Endothelial cell of umbilical vein (primary cell): Measurements from ENCODE around the gene FOXL2NB. TPM values are rescaled to one million over a fixed set of nuclear protein-coding genes. Genes with fewer than 3 reads are reported as not detected.

Source experiments
- BruUV-seq: library from RNA; stranded (reverse); fragments of 400-500 nt; replicated peaks from 2 replicates; lab custom pipeline; 2021; lab: Mats Ljungman, UMichigan
- CTCF ChIA-PET: fragments of 300-600, 350-600 bp; sonication (Branson Sonifier 250); formaldehyde crosslinking; loops from one replicate; lab custom pipeline; 2021; ENCODE audit warnings: antibody characterized with exemption, inconsistent platforms; lab: Charles Lee
- POLR2A ChIA-PET: fragments of 300-600, 350-600 bp; sonication (Branson Sonifier 250); formaldehyde crosslinking; loops from one replicate; lab custom pipeline; 2021; ENCODE audit warnings: antibody characterized with exemption, inconsistent platforms; lab: Charles Lee
- DNase-seq: peaks from one replicate; pipeline ENCODE4 v3.0.0-alpha.2; 2011; ENCODE audit warnings: low read depth, low spot score
- FAIRE-seq: peaks from 2 replicates; lab custom pipeline; 2011; peaks lifted over from hg19 to GRCh38; lab: Jason Lieb, UNC
- H2AFZ ChIP-seq: 2 replicates; pipeline ENCODE4 v1.6.0; 2012; ENCODE audit warnings: low read depth, low read length, control low read depth, inconsistent platforms
- H3K27ac ChIP-seq: 2 replicates; pipeline ENCODE4 v1.5.1; 2011; ENCODE audit warnings: low read depth, mild to moderate bottlenecking, control low read depth, low read length, moderate library complexity; ENCODE audit not compliant: insufficient read depth
- H3K27me3 ChIP-seq, 2 experiments: 2 replicates each; pipeline versions ENCODE4 v1.6.0 to v1.6.1; 2011; ENCODE audit warnings: low read length in 2 of 2, mixed read lengths in 1 of 2; ENCODE audit not compliant: control insufficient read depth in 2 of 2, insufficient read depth in 2 of 2
- H3K36me3 ChIP-seq, 2 experiments: 2 replicates in 1 of 2; 3 replicates in 1 of 2; pipeline ENCODE4 v1.5.1; 2011; ENCODE audit warnings: low read length in 2 of 2, mild to moderate bottlenecking in 1 of 2, moderate library complexity in 1 of 2; ENCODE audit not compliant: control insufficient read depth in 2 of 2, insufficient read depth in 2 of 2; ENCODE audit errors: extremely low read depth in 1 of 2
- H3K4me1 ChIP-seq: 3 replicates; pipeline ENCODE4 v1.5.1; 2011; ENCODE audit warnings: mild to moderate bottlenecking, low read length; ENCODE audit not compliant: control insufficient read depth, insufficient read depth; ENCODE audit errors: extremely low read depth
- H3K4me2 ChIP-seq: 2 replicates; pipeline ENCODE4 v1.6.1; 2011; ENCODE audit warnings: low read length, control low read depth, mixed read lengths; ENCODE audit not compliant: insufficient read depth
- H3K4me3 ChIP-seq, 3 experiments: fragments of 200-600 bp in 1 of 3; sonication (generic), shearing (Covaris generic) in 1 of 3; replicated peaks in 1 of 3; 2 replicates each; pipeline ENCODE4 v1.5.1; 2011 to 2016; ENCODE audit warnings: control low read depth in 3 of 3, low read length in 3 of 3, mild to moderate bottlenecking in 2 of 3, inconsistent platforms in 1 of 3, low read depth in 1 of 3, moderate library complexity in 1 of 3; ENCODE audit not compliant: insufficient read depth in 1 of 3
- H3K79me2 ChIP-seq: 2 replicates; pipeline ENCODE4 v1.6.0; 2012; ENCODE audit warnings: low read length, inconsistent platforms; ENCODE audit not compliant: control insufficient read depth, insufficient read depth
- H3K9ac ChIP-seq: replicated peaks from 2 replicates; pipeline ENCODE3; 2011; ENCODE audit warnings: low read length, control low read depth; ENCODE audit not compliant: insufficient read depth; ENCODE audit errors: extremely low read depth
- H3K9me1 ChIP-seq: replicated peaks from 3 replicates; pipeline ENCODE4 v1.6.0; 2011; ENCODE audit warnings: mild to moderate bottlenecking, low read length; ENCODE audit not compliant: control insufficient read depth, insufficient read depth; ENCODE audit errors: extremely low read depth
- H3K9me3 ChIP-seq: replicated peaks from 2 replicates; pipeline ENCODE4 v1.5.1; 2012; ENCODE audit warnings: low read length, inconsistent platforms; ENCODE audit not compliant: control insufficient read depth, insufficient read depth
- H4K20me1 ChIP-seq: replicated peaks from 2 replicates; pipeline ENCODE3; 2011; ENCODE audit warnings: mild to moderate bottlenecking, low read length; ENCODE audit not compliant: control insufficient read depth, insufficient read depth; ENCODE audit errors: extremely low read depth
- CTCF ChIP-seq, 2 donors: IDR thresholded peaks; 1 replicate in 1 of 2; 2 replicates in 1 of 2; pipeline ENCODE4 v1.5.1; 2011; ENCODE audit warnings: low read length in 2 of 2, mild to moderate bottlenecking in 2 of 2, moderate library complexity in 2 of 2, control low read depth in 1 of 2, inconsistent platforms in 1 of 2, low read depth in 1 of 2; ENCODE audit not compliant: insufficient read depth in 1 of 2; ENCODE audit errors: extremely low read depth in 1 of 2
- JUN ChIP-seq: IDR thresholded peaks from 2 replicates; pipeline ENCODE4 v1.6.1; 2011; ENCODE audit warnings: borderline replicate concordance, low read depth; ENCODE audit not compliant: insufficient read length, insufficient read depth
- MAX ChIP-seq: IDR thresholded peaks from 2 replicates; pipeline ENCODE4 v1.6.1; 2011; ENCODE audit not compliant: insufficient read depth, insufficient read length
- MYC ChIP-seq: IDR thresholded peaks from one replicate; pipeline ENCODE4 v1.6.1; 2011; ENCODE audit warnings: mild to moderate bottlenecking, low read depth, low read length
- POLR2A ChIP-seq: IDR thresholded peaks from 2 replicates; pipeline ENCODE4 v1.6.1; 2012; ENCODE audit warnings: low read depth, mild to moderate bottlenecking, control low read depth, low read length
- dilution Hi-C: fragments of 300-500 bp; cut with MboI; formaldehyde crosslinking; loops from one replicate; pipeline ENCODE4 v1.15.0; 2019; ENCODE audit warnings: low sequenced_read_pairs; ENCODE audit not compliant: extremely low pct_ligation_motif_present
- intact Hi-C: fragments of 100-400 bp; cut with micrococcal nuclease; formaldehyde crosslinking; loops from one replicate; pipeline ENCODE4 v1.10.0; 2022
- polyA plus RNA-seq, 4 experiments: library from polyadenylated mRNA; depleted of rRNA in 3 of 4; stranded (reverse) in 3 of 4; unstranded in 1 of 4; fragments of >200 nt; gene quantifications; 2 replicates each; pipeline versions ENCODE4 v1.2.1 to v1.2.3, GENCODE V29; 2011 to 2012; ENCODE audit warnings: missing spikeins in 1 of 4
- total RNA-seq: library from RNA; stranded (reverse); gene quantifications from 2 replicates; pipeline ENCODE4 v1.2.3, GENCODE V29; 2021

Gene FOXL2NB
- total and polyA plus RNA-seq, 2 donors (not counting 3 experiments of a cell fraction or from before 2014, with no cell fraction given) = 0.01 TPM; not detected in 1

- Histone ChIP-seq H2AFZ (no peak overlapping the region), H3K27me3 (peaks cover 81 to 95% of the 10 kb centered on the region in 2 experiments), H3K4me3 (no peak overlapping the region), H4K20me1 (no peaks in the 10 kb centered on the region), H3K9me1 (no peaks in the 10 kb centered on the region), H3K27ac (no peak overlapping the region), H3K9ac (no peak overlapping the region), H3K9me3 (no peaks in the 10 kb centered on the region), H3K36me3 (no peaks in the 10 kb centered on the region), H3K79me2 (no peaks in the 10 kb centered on the region), H3K4me1 (peaks cover 10% of the 10 kb centered on the region), H3K4me2 (no peak overlapping the region)
- DNase-seq (no peak), FAIRE-seq (no peak)
- BruUV-seq = no TSS peak
- intact Hi-C loops (loop anchor here (5.0 to 10.0 kb wide), 2 partner anchors 462 to 595 kb away; partner anchors contain the start of gene MRAS), dilution Hi-C loops (no loop called here)
- ChIA-PET CTCF (interaction anchor here (1.5 kb wide), 2 partner anchors 11 to 40 kb away, joined by 4 to 7 read pairs; no protein-coding TSS in a partner anchor), POLR2A (interaction anchor here (0.6 to 0.7 kb wide), 2 partner anchors 122 to 399 kb away, joined by 4 to 7 read pairs; no protein-coding TSS in a partner anchor)
- TF ChIP-seq MYC = no peak
- no peak for TF ChIP-seq JUN
- no peak for TF ChIP-seq MAX
- peak in 1 of 2 donors; percentile 7 for TF ChIP-seq CTCF (IDR thresholded peaks at IDR 0.05; ENCODE audit: extremely low read depth in 1 of 2, insufficient read depth in 1 of 2, low read depth in 1 of 2, low read length in 2 of 2)
- TF ChIP-seq POLR2A = no peak
These were observed 7.3 kb upstream of the FOXL2NB start for GRCh38 chr3:138939561-138940241.
